WTC11 (cell line): ENCODE results near the gene USP54. TPM values are rescaled to one million over a fixed set of nuclear protein-coding genes. Genes with fewer than 3 reads are reported as not detected.

ENCODE experiments used
- ATAC-seq: fragments of 200-7000 bp; cut with Tn5 transposase; 2 replicates; pipeline ENCODE4 v1.10.0; 2021; ENCODE audit warnings: mild to moderate bottlenecking, moderate library complexity
- CTCF ChIA-PET: fragments of 300-600 bp; sonication (Branson Sonifier 250); formaldehyde crosslinking; loops from one replicate; lab custom pipeline; 2021; ENCODE audit warnings: antibody characterized with exemption; lab: Charles Lee
- POLR2A ChIA-PET: fragments of 350-600 bp; sonication (Branson Sonifier 250); formaldehyde crosslinking; loops from one replicate; lab custom pipeline; 2021; ENCODE audit warnings: antibody characterized with exemption; lab: Charles Lee
- DNase-seq: peaks from one replicate; pipeline ENCODE4 v3.0.0; 2021; ENCODE audit warnings: low spot score
- H3K27ac Mint-ChIP-seq: 2 replicates; pipeline ENCODE4 v1.8.0; 2021; ENCODE audit warnings: mixed read lengths
- H3K27me3 Mint-ChIP-seq: 2 replicates; pipeline ENCODE4 v1.8.0; 2021; ENCODE audit warnings: low read depth, mild to moderate bottlenecking, moderate library complexity, mixed read lengths
- H3K36me3 Mint-ChIP-seq: 2 replicates; pipeline ENCODE4 v1.8.0; 2021; ENCODE audit warnings: mixed read lengths
- H3K4me1 Mint-ChIP-seq: 2 replicates; pipeline ENCODE4 v1.8.0; 2022; ENCODE audit warnings: mixed read lengths
- H3K4me3 Mint-ChIP-seq: 2 replicates; pipeline ENCODE4 v1.8.0; 2021; ENCODE audit warnings: mild to moderate bottlenecking, moderate library complexity, mixed read lengths
- H3K9me3 Mint-ChIP-seq: 2 replicates; pipeline ENCODE4 v1.8.0; 2021; ENCODE audit warnings: mixed read lengths
- ELF4 ChIP-seq: sonication (generic); formaldehyde crosslinking; IDR thresholded peaks from 2 replicates; pipeline ENCODE4 v1.8.1; 2022; ENCODE audit warnings: low read depth, mild to moderate bottlenecking, moderate library complexity, missing genetic modification reagents
- EMX1 ChIP-seq: fragments of 250-450 bp; sonication (Bioruptor Pico); IDR thresholded peaks from 2 replicates; pipeline ENCODE4 v1.8.0; 2021; ENCODE audit warnings: mild to moderate bottlenecking
- FOXK1 ChIP-seq: sonication (generic); formaldehyde crosslinking; IDR thresholded peaks from 2 replicates; pipeline ENCODE4 v1.8.0; 2022; ENCODE audit warnings: mild to moderate bottlenecking, moderate library complexity, missing genetic modification reagents
- GTF2I ChIP-seq: fragments of 250-450 bp; sonication (Bioruptor Pico); conservative IDR thresholded peaks from 2 replicates; pipeline ENCODE4 v1.4.0; 2021; ENCODE audit warnings: mild to moderate bottlenecking
- HMGA2 ChIP-seq: fragments of 250-450 bp; sonication (Bioruptor Pico); IDR thresholded peaks from 2 replicates; pipeline ENCODE4 v1.4.0; 2021; ENCODE audit warnings: mild to moderate bottlenecking, moderate library complexity
- MYBL2 ChIP-seq: sonication (generic); formaldehyde crosslinking; IDR thresholded peaks from 2 replicates; pipeline ENCODE4 v1.8.1; 2023; ENCODE audit warnings: mild to moderate bottlenecking, moderate library complexity, missing genetic modification reagents
- NR2C2 ChIP-seq: sonication (generic); formaldehyde crosslinking; IDR thresholded peaks from 2 replicates; pipeline ENCODE4 v1.8.0; 2022; ENCODE audit warnings: mild to moderate bottlenecking, missing genetic modification reagents
- OVOL2 ChIP-seq: fragments of 250-450 bp; sonication (Bioruptor Pico); IDR thresholded peaks from 2 replicates; pipeline ENCODE4 v1.9.0; 2021; ENCODE audit warnings: mild to moderate bottlenecking, borderline replicate concordance
- SP1 ChIP-seq: sonication (generic); formaldehyde crosslinking; conservative IDR thresholded peaks from 2 replicates; pipeline ENCODE4 v1.8.1; 2022; ENCODE audit warnings: missing genetic modification reagents
- ZNF232 ChIP-seq: sonication (generic); formaldehyde crosslinking; IDR thresholded peaks from 2 replicates; pipeline ENCODE4 v1.8.0; 2022; ENCODE audit warnings: mild to moderate bottlenecking, missing genetic modification reagents
- ZNF317 ChIP-seq: sonication (generic); formaldehyde crosslinking; IDR thresholded peaks from 2 replicates; pipeline ENCODE4 v1.8.1; 2023; ENCODE audit warnings: low read depth, mild to moderate bottlenecking, moderate library complexity, missing genetic modification reagents, borderline replicate concordance
- ZNF423 ChIP-seq: fragments of 250-450 bp; sonication (Bioruptor Pico); IDR thresholded peaks from 2 replicates; pipeline ENCODE4 v2.1.2; 2022; ENCODE audit warnings: mild to moderate bottlenecking, moderate library complexity
- ZNF671 ChIP-seq: fragments of 250-450 bp; sonication (Bioruptor Pico); IDR thresholded peaks from 2 replicates; pipeline ENCODE4 v1.8.0; 2021; ENCODE audit warnings: mild to moderate bottlenecking
- total RNA-seq: library from RNA; stranded (reverse); gene quantifications from 3 replicates; pipeline ENCODE4 v1.2.3, GENCODE V29; 2021
- TF ChIP-seq, protein P1 (sequence below): fragments of 250-450 bp; sonication (Bioruptor Pico); conservative IDR thresholded peaks from 2 replicates; pipeline ENCODE4 v1.9.0; 2021; ENCODE audit warnings: mild to moderate bottlenecking
- TF ChIP-seq, protein P2 (sequence below): fragments of 250-450 bp; sonication (Bioruptor Pico); IDR thresholded peaks from 2 replicates; pipeline ENCODE4 v1.8.0; 2021; ENCODE audit warnings: mild to moderate bottlenecking
- TF ChIP-seq, protein P3 (sequence below): sonication (generic); formaldehyde crosslinking; IDR thresholded peaks from 2 replicates; pipeline ENCODE4 v1.8.1; 2023; ENCODE audit warnings: mild to moderate bottlenecking, missing genetic modification reagents, moderate library complexity
- TF ChIP-seq, protein P4 (sequence below): sonication (generic); formaldehyde crosslinking; IDR thresholded peaks from 2 replicates; pipeline ENCODE4 v1.8.0; 2022; ENCODE audit warnings: mild to moderate bottlenecking, missing genetic modification reagents
- TF ChIP-seq, protein P5 (sequence below): sonication (generic); formaldehyde crosslinking; IDR thresholded peaks from 2 replicates; pipeline ENCODE4 v1.8.0; 2023; ENCODE audit warnings: mild to moderate bottlenecking, missing genetic modification reagents

The USP54 gene
- total RNA-seq, 1 experiment from 2014 or later = 39.8 TPM

DNA sequence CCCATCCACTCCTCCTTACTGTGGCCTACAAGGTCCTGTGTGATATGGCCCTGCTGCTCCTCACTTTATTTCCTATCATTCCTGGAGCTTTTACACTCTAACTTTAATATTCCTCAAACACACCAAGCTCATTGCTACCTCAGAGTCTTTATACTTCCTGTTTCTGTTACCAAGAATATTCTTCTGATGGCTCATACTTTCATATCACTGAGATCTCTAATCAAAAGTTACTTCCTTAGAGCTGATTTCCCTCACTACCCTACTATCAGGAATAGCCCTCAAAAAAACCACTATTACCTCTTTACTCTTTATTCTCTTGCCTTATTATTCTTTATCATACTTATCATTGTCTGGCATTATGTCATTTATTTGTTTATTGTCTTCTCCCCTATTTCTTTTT, 89.5 kb downstream of the USP54 start:
- H3K27me3 Mint-ChIP-seq = no peaks in the 10 kb centered on the region
- no peak for TF ChIP-seq HMGA2 (CRISPR knock-in tag)
- TF ChIP-seq, protein P1, sequence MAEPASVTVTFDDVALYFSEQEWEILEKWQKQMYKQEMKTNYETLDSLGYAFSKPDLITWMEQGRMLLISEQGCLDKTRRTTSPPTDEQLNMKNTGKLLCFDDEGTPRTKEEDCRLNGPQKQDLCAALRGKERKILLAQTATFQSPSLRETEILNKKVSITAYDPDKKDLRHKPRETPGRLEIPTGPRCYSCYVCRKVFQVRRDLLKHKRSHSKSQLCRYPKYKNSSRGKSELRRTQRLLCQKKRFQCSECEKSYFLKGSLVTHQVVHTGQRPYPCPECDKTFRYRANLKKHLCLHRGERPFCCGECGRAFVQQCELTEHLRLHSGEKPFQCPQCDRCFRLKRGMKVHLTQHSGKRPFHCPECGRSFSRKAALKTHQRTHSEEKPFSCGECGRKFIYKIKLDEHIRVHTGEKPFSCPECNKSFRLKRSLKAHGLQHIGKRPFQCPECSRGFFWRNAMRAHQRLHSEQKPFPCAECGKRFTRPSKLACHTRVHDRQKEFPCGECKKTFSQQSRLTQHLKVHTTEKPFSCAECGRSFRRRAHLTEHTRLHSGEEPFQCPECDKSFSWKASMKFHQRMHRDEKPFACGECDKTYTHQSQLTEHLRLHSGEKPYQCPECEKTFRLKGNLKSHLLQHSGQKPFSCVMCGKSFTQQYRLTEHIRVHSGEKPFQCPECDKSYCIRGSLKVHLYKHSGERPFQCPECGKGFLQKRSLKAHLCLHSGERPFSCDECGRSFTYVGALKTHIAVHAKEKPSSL = no peak
- peaks cover 20% of the 10 kb centered on the region for H3K4me1 Mint-ChIP-seq
- no peaks in the 10 kb centered on the region for H3K9me3 Mint-ChIP-seq
- H3K4me3 Mint-ChIP-seq = no peak overlapping the region
- no peak overlapping the region for H3K27ac Mint-ChIP-seq
- DNase-seq (no peak), ATAC-seq (no peak)
- POLR2A ChIA-PET = interaction anchor here (0.8 kb wide), 1 partner anchor 56 kb away, joined by 5 read pairs; no protein-coding TSS in a partner anchor
- H3K36me3 Mint-ChIP-seq = peaks cover 24% of the 10 kb centered on the region
- CTCF ChIA-PET = interaction anchor here (0.6 kb wide), 1 partner anchor 277 kb away, joined by 3 read pairs; no protein-coding TSS in a partner anchor

DNA sequence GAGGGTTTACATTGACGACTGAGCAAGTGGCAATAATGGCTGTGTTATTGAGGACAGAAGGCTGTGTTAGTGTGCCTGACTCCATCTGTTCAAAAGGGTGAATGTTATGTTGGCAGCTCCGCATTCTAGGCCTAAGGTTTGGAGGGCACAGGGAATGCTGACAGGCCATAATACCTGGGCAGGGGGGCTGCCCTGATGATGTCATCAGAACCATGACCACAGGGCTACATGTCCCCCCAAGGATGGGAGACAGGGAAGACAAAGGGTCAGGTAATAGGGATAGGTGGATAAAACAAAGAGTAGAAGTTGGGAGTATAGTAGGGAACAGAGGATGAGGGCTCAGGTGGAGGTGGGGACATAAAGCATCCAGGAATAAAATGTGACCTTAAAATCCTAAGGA, 93.5 kb downstream of the USP54 start:
- Mint-ChIP-seq H3K27me3 (no peaks in the 10 kb centered on the region), H3K4me3 (no peak overlapping the region), H3K9me3 (no peaks in the 10 kb centered on the region), H3K27ac (no peak overlapping the region), H3K36me3 (peaks cover 11% of the 10 kb centered on the region), H3K4me1 (peaks cover 21% of the 10 kb centered on the region)
- CTCF ChIA-PET = no interaction called here
- DNase-seq (no peak), ATAC-seq (no peak)
- TF ChIP-seq ZNF317 (CRISPR knock-in tag) (no peak), OVOL2 (CRISPR knock-in tag) (no peak), MYBL2 (CRISPR knock-in tag) (no peak), ZNF232 (no peak), GTF2I (no peak), ZNF423 (CRISPR knock-in tag) (no peak), EMX1 (CRISPR knock-in tag) (no peak), ZNF671 (CRISPR knock-in tag) (no peak), NR2C2 (CRISPR knock-in tag) (no peak), HMGA2 (CRISPR knock-in tag) (no peak)
- TF ChIP-seq, protein P2, sequence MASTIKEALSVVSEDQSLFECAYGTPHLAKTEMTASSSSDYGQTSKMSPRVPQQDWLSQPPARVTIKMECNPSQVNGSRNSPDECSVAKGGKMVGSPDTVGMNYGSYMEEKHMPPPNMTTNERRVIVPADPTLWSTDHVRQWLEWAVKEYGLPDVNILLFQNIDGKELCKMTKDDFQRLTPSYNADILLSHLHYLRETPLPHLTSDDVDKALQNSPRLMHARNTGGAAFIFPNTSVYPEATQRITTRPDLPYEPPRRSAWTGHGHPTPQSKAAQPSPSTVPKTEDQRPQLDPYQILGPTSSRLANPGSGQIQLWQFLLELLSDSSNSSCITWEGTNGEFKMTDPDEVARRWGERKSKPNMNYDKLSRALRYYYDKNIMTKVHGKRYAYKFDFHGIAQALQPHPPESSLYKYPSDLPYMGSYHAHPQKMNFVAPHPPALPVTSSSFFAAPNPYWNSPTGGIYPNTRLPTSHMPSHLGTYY (CRISPR knock-in tag) = no peak
- TF ChIP-seq, protein P3, sequence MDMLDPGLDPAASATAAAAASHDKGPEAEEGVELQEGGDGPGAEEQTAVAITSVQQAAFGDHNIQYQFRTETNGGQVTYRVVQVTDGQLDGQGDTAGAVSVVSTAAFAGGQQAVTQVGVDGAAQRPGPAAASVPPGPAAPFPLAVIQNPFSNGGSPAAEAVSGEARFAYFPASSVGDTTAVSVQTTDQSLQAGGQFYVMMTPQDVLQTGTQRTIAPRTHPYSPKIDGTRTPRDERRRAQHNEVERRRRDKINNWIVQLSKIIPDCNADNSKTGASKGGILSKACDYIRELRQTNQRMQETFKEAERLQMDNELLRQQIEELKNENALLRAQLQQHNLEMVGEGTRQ = no peak
- TF ChIP-seq, protein P4, sequence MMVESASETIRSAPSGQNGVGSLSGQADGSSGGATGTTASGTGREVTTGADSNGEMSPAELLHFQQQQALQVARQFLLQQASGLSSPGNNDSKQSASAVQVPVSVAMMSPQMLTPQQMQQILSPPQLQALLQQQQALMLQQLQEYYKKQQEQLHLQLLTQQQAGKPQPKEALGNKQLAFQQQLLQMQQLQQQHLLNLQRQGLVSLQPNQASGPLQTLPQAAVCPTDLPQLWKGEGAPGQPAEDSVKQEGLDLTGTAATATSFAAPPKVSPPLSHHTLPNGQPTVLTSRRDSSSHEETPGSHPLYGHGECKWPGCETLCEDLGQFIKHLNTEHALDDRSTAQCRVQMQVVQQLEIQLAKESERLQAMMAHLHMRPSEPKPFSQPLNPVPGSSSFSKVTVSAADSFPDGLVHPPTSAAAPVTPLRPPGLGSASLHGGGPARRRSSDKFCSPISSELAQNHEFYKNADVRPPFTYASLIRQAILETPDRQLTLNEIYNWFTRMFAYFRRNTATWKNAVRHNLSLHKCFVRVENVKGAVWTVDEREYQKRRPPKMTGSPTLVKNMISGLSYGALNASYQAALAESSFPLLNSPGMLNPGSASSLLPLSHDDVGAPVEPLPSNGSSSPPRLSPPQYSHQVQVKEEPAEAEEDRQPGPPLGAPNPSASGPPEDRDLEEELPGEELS (CRISPR knock-in tag) = no peak
- POLR2A ChIA-PET = no interaction called here

DNA sequence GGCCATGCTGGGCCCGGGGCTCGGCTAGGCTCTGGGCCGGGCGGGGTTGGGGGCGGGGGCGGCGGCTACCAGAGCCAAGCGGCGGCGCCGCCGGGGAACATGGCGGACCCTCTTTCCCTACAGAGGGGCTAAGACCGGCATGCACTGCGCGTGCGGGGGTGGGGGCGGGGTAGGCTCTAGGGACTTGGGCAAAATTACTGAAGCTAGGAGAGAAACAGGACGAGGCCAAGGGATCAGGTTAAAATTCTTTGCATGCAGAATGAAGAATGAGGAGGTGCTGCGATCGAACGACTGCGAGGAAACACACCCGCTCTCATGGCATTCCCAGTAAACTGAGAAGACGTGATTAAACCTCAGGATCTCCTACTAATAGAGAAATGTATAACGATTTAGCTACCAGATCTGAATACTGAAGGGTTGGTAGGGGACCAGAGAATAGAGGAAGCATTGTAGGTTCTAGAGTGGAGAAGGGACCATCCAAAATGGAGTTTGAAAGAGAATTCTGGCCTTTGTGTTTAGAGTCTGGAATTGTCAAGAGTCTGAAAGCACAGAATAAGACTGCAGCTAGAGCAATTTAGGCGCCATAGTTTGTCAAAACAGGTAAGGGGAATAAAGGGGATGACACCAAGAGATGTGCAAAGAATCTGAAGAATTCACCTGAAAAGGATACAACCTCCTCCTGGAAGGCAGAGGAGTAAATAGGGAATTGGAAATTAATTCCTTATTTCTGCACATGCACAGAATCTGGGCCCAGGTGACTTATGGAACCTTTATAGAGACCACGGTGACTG, 95.1 kb downstream of the USP54 start, which contains the start of gene PPP3CB:
PPP3CB (minus strand) TSS at position 141 of the 791 bp plus-strand sequence; CDS start at position 6, 135 bp downstream.
- H3K27ac Mint-ChIP-seq = peak within 1 kb of the TSS; percentile 98
- H3K9me3 Mint-ChIP-seq = no peaks in the 10 kb centered on the region
- H3K36me3 Mint-ChIP-seq = peaks cover 11% of the 10 kb centered on the region
- H3K4me3 Mint-ChIP-seq = peak within 1 kb of the TSS; percentile 91
- CTCF ChIA-PET = interaction anchor here (0.6 to 1.1 kb wide), 3 partner anchors 10 to 34 kb away, joined by 3 to 4 read pairs (median 4); no protein-coding TSS in a partner anchor
- ATAC-seq (peak; percentile 92), DNase-seq (peak; percentile 86)
- H3K27me3 Mint-ChIP-seq = no peaks in the 10 kb centered on the region
- peaks cover 21% of the 10 kb centered on the region for H3K4me1 Mint-ChIP-seq
- POLR2A ChIA-PET = interaction anchor here (0.7 to 1.2 kb wide), 2 partner anchors 10 to 283 kb away, joined by 3 to 4 read pairs; no protein-coding TSS in a partner anchor
- TF ChIP-seq, protein P5, sequence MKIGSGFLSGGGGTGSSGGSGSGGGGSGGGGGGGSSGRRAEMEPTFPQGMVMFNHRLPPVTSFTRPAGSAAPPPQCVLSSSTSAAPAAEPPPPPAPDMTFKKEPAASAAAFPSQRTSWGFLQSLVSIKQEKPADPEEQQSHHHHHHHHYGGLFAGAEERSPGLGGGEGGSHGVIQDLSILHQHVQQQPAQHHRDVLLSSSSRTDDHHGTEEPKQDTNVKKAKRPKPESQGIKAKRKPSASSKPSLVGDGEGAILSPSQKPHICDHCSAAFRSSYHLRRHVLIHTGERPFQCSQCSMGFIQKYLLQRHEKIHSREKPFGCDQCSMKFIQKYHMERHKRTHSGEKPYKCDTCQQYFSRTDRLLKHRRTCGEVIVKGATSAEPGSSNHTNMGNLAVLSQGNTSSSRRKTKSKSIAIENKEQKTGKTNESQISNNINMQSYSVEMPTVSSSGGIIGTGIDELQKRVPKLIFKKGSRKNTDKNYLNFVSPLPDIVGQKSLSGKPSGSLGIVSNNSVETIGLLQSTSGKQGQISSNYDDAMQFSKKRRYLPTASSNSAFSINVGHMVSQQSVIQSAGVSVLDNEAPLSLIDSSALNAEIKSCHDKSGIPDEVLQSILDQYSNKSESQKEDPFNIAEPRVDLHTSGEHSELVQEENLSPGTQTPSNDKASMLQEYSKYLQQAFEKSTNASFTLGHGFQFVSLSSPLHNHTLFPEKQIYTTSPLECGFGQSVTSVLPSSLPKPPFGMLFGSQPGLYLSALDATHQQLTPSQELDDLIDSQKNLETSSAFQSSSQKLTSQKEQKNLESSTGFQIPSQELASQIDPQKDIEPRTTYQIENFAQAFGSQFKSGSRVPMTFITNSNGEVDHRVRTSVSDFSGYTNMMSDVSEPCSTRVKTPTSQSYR (CRISPR knock-in tag) = 0 out of 2 replicates have a peak, but pooled peaks have one; percentile 42
- TF ChIP-seq FOXK1 (CRISPR knock-in tag) = no peak; the same call in 1 of the 2 replicates
- TF ChIP-seq ELF4 (CRISPR knock-in tag) = no peak
- TF ChIP-seq, protein P4 (CRISPR knock-in tag) = 0 out of 2 replicates have a peak, but pooled peaks have one; percentile 11
- TF ChIP-seq SP1 (CRISPR knock-in tag) = peak; percentile 67
